NCI-H82 treated with DMSO at 0.1 percent for 48 hours (cell line): ENCODE measurements around the gene FZD4.
A peak's percentile ranks its signal among the peaks of the same experiment; 100 is the strongest.
"Not testable (repeated sequence)": the region's sequence is repeated elsewhere in the genome, so short reads cannot be mapped to it uniquely, and the experiment has no call there.

Source experiments
- DNase-seq: peaks from one replicate; lab custom pipeline; 2025; ENCODE audit not compliant: unreplicated experiment; lab: John Stamatoyannopoulos, UW

Gene FZD4

DNA sequence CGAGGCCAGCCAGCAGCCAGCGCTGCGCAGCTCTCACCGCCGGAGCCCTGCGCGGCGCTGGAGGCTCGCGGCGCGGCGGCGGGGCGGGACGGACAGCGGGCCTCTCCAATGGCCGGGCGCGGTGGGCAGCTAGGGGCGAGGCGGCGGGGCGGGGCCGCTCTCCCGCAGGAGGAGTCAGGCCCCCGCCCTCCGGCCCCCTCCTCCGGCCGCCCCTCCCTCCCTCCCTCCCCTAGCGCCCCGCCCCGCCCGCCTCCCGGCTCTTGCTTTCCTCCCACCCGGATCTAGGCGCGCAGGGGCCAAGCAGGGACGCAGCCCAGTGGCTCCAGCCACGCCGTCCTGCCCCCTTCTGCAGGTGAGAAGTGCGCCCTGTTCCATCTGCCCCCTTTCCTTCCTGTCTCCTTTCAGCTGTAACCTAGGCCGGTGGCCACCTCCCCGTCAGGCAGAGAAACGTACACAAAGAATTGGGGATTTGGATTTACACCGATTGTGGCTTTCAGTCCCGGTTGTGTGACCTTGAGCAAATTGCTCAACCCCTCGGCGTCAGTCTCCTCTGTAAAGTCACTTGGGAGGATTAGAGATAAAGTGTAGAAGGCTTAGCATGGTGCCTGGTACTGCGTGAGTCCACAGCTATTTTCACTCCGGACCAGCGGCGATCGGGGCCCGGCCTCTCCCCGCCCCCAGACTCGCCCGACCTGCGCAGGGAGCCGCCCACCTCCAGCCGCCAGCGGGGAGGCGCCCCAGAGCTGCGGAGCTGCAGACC lies at the start of gene FZD4:
Gene FZD4 (minus strand): TSS at position 35 of the 760 bp plus-strand sequence. CDS start 310 bp downstream, outside the sequence.
- peak; percentile 58 for DNase-seq

- not testable (repeated sequence) for DNase-seq
Measured at GRCh38 chr11:87004281-87004680, 49.1 kb upstream of the FZD4 start.

DNA sequence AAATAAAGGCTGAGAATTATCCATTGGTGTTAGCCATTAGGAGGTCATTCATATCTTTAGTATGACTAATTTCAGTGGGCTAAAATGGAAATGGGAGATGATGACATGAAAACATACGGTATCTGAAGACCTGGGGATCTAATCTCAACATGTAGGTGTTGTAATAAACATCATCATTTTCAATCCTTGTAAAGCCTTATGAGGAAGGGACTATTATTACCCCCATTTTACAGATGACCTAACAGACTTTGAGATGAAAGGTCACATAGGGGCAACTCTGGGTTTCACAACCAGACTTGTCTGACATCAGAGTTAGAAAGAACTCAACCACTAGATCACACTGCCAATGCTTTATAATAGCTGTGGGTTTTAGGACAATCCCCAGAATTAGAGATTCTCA lies 47.7 kb upstream of the FZD4 start:
- DNase-seq, result no peak

DNA sequence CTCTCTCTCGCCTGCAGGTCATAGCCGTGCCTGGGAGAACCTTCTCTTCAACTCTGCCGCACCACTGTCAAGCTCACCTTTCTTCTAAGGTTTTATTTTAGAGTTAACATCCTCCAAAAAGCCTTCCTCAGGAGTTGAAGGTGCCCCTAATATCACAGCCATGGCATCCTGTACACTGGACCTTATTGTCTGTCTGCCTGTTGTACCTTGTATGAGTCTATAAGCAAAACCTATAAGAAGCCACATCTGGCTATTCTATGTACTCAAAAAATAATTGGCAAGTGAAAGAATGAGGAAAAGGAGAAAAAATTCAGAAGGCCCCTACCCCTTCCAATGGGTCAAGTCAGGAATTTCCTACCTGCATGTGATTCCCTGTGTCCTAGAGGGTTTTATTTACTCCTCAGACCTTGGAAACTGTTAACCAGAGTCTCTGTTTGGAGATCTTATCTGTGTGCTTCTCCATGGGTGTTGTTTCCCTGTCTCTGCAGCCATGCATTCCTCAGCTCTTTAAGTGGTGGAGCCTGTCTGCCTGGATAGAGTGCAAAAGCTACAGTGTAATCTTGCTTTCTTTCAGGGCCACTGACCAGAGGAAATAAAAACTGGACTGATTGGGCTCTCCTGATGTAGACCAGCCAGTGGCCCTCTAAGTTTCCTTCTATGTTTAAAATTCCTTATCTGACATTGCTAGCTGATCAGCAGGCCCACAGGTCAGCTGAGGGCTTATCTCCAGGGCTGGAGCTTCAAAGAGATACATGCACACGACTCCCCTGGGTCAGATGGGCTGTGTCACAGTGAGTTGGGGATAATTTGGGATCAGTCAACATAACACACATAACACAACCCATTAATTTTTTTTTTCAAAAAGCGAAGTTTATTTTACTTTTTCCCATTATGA lies 44.9 kb upstream of the FZD4 start:
- no peak for DNase-seq

GRCh38 chr11:86999388-86999787 lies 44.2 kb upstream of the FZD4 start:
- no peak for DNase-seq

DNA sequence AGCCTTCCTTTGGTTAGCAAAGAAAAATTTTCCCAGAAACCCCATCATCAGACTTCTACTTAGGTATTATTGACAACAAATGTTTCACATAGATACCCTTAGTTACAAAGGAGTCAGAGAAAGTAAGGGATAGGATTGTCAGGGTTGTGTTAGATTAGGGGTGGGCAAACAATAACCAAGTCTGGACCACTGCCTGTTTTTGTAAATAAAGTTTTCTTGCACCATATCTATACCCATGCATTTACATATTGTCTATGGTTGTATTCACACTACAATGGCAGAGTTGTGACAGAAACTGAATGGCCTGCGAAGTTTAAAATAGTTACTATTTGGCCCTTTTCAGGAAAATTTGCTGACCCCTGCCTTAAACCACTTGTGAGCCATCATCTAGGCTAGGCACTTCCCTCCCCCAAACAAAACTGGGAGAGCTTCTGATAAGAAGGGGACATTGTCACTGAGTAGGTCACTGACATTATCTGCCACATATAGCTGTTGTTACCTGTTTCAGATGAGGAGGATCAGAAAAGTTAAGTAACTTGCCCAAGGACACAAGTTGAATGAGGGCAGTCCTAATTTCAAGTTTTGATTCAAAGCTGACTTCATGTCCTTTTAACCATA lies 41.9 kb upstream of the FZD4 start:
- no peak for DNase-seq

DNA sequence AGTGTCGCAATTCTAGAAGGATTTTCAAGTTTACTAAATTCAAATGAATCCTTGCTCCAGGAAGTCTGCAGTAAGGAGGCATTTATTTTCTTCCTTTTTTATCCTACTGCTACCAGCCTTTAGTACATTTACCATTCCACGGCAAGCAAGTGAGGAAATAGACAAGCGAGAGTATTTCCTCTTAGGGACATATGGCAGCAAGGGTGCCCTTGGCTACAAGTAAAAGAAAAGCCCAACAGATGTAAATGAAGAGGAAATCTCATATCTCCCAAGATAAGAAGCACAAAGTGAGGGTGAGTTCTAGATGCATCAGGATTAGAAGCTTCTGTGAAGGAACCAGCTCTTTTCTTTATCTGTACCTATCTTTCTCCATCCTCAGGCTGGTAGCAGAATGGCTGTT lies 37.8 kb upstream of the FZD4 start:
- no peak for DNase-seq

GRCh38 chr11:86992340-86992739 lies 37.1 kb upstream of the FZD4 start:
- DNase-seq, result not testable (repeated sequence)

- no peak for DNase-seq
Measured at GRCh38 chr11:86991341-86991740, 36.1 kb upstream of the FZD4 start.

DNA sequence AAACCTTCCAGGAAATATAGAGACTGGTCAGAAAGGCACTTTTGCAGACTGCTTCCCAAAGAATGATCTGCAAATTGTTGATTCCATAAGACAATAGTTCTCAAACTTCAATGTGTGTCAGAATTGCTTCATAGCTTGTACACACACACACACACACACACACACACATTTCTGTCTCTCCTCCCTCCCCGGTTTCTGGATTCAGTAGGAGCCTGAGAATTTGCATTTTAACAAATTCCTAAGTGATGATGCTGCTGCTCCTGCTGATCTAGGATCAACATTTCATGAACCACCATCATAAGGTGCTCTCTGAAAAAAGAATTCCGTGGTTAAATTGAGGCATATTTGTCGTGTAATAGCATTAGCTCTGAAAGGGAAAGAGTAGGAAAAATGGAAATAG lies 35.3 kb upstream of the FZD4 start:
- DNase-seq, result no peak

- DNase-seq, result no peak
Measured at GRCh38 chr11:86990031-86990430, 34.8 kb upstream of the FZD4 start.

DNA sequence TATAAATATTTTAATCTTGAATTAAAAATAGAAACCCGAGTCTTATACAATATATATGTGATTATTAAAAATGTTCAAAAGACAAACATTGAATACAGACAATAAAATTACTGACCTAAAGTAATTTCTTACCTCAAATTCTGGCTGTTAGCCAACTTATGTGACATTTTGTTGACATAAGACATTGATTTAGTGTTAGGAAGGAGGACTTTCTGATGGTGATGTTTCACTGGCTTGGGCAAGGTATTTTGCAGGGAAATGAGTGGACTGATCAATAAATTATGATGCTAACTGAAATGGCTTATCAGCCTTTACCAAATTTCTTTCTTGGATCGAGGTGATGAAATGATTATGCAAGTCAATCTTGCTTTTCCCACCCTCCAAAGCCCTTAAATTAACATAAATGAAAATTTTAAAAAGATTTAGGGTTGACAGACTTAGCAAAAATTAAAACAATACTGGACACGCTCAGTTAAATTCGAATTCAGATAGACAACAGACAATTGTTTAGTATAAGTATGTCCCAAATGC lies 33.2 kb upstream of the FZD4 start:
- no peak for DNase-seq

DNA sequence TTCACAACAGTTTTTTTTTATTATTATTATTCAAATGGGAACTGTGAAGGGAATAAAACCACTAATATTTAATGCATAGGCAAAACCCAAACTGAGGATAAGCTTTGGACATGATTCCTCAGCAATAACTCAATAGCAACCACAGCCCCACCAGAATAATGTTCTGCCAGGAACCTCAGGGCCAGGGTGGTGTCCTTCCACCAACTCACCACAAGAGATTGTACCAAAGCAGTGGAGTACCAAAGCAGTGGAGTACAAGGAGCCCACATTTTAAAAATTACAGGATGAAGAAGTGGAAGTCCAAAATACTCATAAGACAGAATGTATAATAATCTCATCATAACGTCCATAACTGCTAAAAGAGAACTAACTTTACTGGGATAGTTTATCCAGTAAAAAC lies 32.5 kb upstream of the FZD4 start:
- DNase-seq, result no peak

GRCh38 chr11:86984701-86985100 lies 29.5 kb upstream of the FZD4 start:
- DNase-seq, result no peak

- DNase-seq, result no peak
Measured at GRCh38 chr11:86983021-86983488, 27.9 kb upstream of the FZD4 start.

GRCh38 chr11:86981777-86982540 lies 26.8 kb upstream of the FZD4 start:
- DNase-seq, result no peak

DNA sequence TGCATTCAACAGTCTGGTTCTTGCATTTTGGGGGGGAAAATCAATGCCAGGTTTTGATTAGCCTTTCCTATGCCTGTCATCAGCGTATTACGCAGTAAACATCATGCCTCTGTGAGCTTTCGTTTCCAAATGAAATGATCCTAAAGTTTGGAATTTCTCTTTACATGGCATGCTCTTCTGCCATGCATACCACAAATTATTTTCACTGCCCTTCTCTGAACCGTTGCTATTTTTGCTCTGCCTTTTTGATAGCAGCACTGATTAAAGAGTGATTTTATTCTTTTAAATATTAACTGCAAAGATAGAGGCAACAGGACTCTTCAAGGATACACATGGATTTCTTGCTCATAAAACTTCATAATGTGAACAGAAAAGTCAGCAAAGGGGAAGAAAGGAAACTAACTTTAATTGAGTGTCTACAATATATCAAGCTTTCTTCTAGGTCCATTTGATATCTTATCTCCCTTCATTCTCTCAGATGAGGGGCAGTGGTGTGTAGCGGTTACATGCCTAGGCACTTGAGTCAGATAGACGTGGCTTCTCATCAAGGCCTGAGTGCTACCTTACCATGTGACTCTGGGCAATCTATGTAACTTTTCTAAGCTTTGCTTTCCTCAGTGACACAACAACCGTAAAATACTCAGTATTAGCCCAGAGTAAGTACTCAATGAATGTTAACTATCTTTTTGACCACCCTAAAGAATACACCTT lies 25.0 kb upstream of the FZD4 start:
- no peak for DNase-seq

- no peak for DNase-seq
Measured at GRCh38 chr11:86978756-86979608, 23.8 kb upstream of the FZD4 start.

DNA sequence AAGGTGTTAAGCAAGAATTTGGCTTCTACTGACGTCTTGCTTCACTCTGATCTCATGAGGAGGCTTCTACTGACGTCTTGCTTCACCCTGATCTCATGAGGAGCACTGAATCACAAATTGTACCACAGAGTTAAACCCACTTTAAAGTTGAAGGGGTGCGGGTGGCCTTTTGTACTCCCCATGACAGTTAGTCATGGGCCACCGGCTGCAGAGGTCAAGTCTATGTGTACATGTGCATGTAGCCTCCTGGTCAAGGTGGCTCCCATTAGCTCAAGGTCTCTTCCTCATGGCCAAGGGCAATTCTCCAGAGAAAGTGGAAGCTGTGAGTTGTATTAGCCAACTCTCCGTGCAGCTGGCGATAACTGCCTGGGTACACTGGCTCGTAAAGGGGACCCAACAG lies 23.1 kb upstream of the FZD4 start:
- DNase-seq, result no peak
